Fibroblast of the conjunctiva (primary cell): ENCODE measurements around the gene THAP4.
"Not testable (repeated sequence)": the region's sequence is repeated elsewhere in the genome, so short reads cannot be mapped to it uniquely, and the experiment has no call there.

Experiments used
- DNase-seq: peaks from one replicate; pipeline ENCODE4 v3.0.0-alpha.2; 2010; ENCODE audit warnings: low read depth

THAP4 gene

GRCh38 chr2:241612156-241613016 lies 24.6 kb downstream of the THAP4 start:
- no peak for DNase-seq

- no peak for DNase-seq
These were observed 25.9 kb downstream of the THAP4 start for GRCh38 chr2:241611062-241611461.

GRCh38 chr2:241609859-241610793 lies 26.8 kb downstream of the THAP4 start:
- peak; percentile 65 for DNase-seq

- DNase-seq: no peak
These were observed 28.1 kb downstream of the THAP4 start for GRCh38 chr2:241608881-241609280.

GRCh38 chr2:241607162-241607885 lies 29.6 kb downstream of the THAP4 start:
- DNase-seq: no peak

GRCh38 chr2:241606186-241606585 lies 30.8 kb downstream of the THAP4 start:
- DNase-seq: no peak

- DNase-seq: no peak
These were observed 33.3 kb downstream of the THAP4 start for GRCh38 chr2:241603686-241604085.

GRCh38 chr2:241602720-241603119 lies 34.2 kb downstream of the THAP4 start:
- no peak for DNase-seq

GRCh38 chr2:241601841-241602240 lies 35.1 kb downstream of the THAP4 start:
- no peak for DNase-seq

- DNase-seq: no peak
These were observed 37.3 kb downstream of the THAP4 start for GRCh38 chr2:241599615-241600014.

- no peak for DNase-seq
These were observed 38.5 kb downstream of the THAP4 start for GRCh38 chr2:241598487-241598886.

GRCh38 chr2:241598061-241598460 lies 38.9 kb downstream of the THAP4 start:
- peak; percentile 29 for DNase-seq

GRCh38 chr2:241597561-241597960 lies 39.4 kb downstream of the THAP4 start:
- DNase-seq: no peak

- DNase-seq: no peak
These were observed 41.3 kb downstream of the THAP4 start for GRCh38 chr2:241595600-241596140.

- no peak for DNase-seq
These were observed 43.7 kb downstream of the THAP4 start for GRCh38 chr2:241593271-241593670.

GRCh38 chr2:241592126-241592845 lies 44.7 kb downstream of the THAP4 start:
- DNase-seq: no peak

GRCh38 chr2:241590496-241591455 lies 46.2 kb downstream of the THAP4 start:
- not testable (repeated sequence) for DNase-seq

GRCh38 chr2:241589863-241590262 lies 47.1 kb downstream of the THAP4 start:
- not testable (repeated sequence) for DNase-seq

- DNase-seq: no peak
These were observed 50.2 kb downstream of the THAP4 start for GRCh38 chr2:241586564-241587264.
